B cell (primary cell): ENCODE data around the gene GIGYF1. TPM values are rescaled to one million over a fixed set of nuclear protein-coding genes. Genes with fewer than 3 reads are reported as not detected.
"Not testable (repeated sequence)": the region's sequence is repeated elsewhere in the genome, so short reads cannot be mapped to it uniquely, and the experiment has no call there.

Source experiments
- ATAC-seq: fragments of 200-7000 bp; cut with Tn5 transposase; one replicate; pipeline ENCODE4 v1.10.0; 2021; ENCODE audit warnings: low read depth, mild to moderate bottlenecking, moderate number of reproducible peaks, moderate library complexity
- CTCF ChIA-PET: fragments of 350-600 bp; sonication (Branson Sonifier 250); formaldehyde crosslinking; loops from one replicate; lab custom pipeline; 2021; ENCODE audit warnings: antibody characterized with exemption, inconsistent platforms; lab: Charles Lee
- POLR2A ChIA-PET: fragments of 350-600 bp; sonication (Branson Sonifier 250); formaldehyde crosslinking; loops from one replicate; lab custom pipeline; 2021; ENCODE audit warnings: antibody characterized with exemption; lab: Charles Lee
- DNase-seq: peaks from one replicate; pipeline ENCODE4 v3.0.0; 2013
- H2AFZ ChIP-seq: 2 replicates; pipeline ENCODE4 v1.6.1; 2012; ENCODE audit warnings: mild to moderate bottlenecking, low read depth, low read length; ENCODE audit not compliant: insufficient read depth, poor library complexity, severe bottlenecking
- H3K27ac ChIP-seq, 2 donors: 1 replicate in 1 of 2; 2 replicates in 1 of 2; pipeline ENCODE4 v1.5.1; 2012 to 2013; ENCODE audit warnings: low read length in 2 of 2, mild to moderate bottlenecking in 2 of 2, moderate library complexity in 1 of 2
- H3K27me3 ChIP-seq, 4 experiments: fragments of 200-600 bp in 1 of 4; sonication (generic) in 1 of 4; replicated peaks in 1 of 4; 1 replicate in 2 of 4; 2 replicates in 2 of 4; pipeline versions ENCODE4 v1.6.1 to v1.7.0; 2013 to 2016; ENCODE audit warnings: low read length in 3 of 4, mild to moderate bottlenecking in 2 of 4, mixed read lengths in 1 of 4, moderate library complexity in 1 of 4; ENCODE audit not compliant: insufficient read depth in 4 of 4, control insufficient read depth in 3 of 4; ENCODE audit errors: control extremely low read depth in 1 of 4
- H3K36me3 ChIP-seq, 2 experiments: replicated peaks in 1 of 2; 1 replicate in 1 of 2; 2 replicates in 1 of 2; pipeline versions ENCODE4 v1.6.1 to v1.7.1; 2013; ENCODE audit warnings: low read length in 1 of 2; ENCODE audit not compliant: insufficient read depth in 2 of 2, control insufficient read depth in 1 of 2; ENCODE audit errors: control extremely low read depth in 1 of 2, extremely low read depth in 1 of 2
- H3K4me1 ChIP-seq, 2 donors: fragments of 200-600 bp in 1 of 2; sonication (generic) in 1 of 2; 1 replicate in 1 of 2; 2 replicates in 1 of 2; pipeline versions ENCODE4 v1.5.1 to v1.6.1; 2013 to 2017; ENCODE audit warnings: low read length in 2 of 2; ENCODE audit not compliant: control insufficient read depth in 2 of 2, insufficient read depth in 2 of 2
- H3K4me2 ChIP-seq: replicated peaks from 2 replicates; pipeline ENCODE3; 2012; ENCODE audit warnings: mild to moderate bottlenecking, low read depth, low read length; ENCODE audit not compliant: poor library complexity, severe bottlenecking
- H3K4me3 ChIP-seq, 5 experiments: fragments of 200-600 bp in 1 of 5; sonication (generic) in 1 of 5; 1 replicate in 3 of 5; 2 replicates in 2 of 5; pipeline versions ENCODE4 v1.5.1 to v1.7.0; 2011 to 2016; ENCODE audit warnings: low read length in 4 of 5, mild to moderate bottlenecking in 4 of 5, low read depth in 2 of 5, control low read depth in 1 of 5, moderate library complexity in 1 of 5; ENCODE audit not compliant: insufficient read depth in 1 of 5; ENCODE audit errors: control extremely low read depth in 1 of 5, extremely low read depth in 1 of 5
- H3K79me2 ChIP-seq: fragments of 200-600 bp; sonication (generic); one replicate; pipeline ENCODE4 v1.6.0; 2016; ENCODE audit warnings: low read length; ENCODE audit not compliant: control insufficient read depth, insufficient read depth
- H3K9ac ChIP-seq: fragments of 200-600 bp; sonication (generic); 2 replicates; pipeline ENCODE4 v1.6.1; 2017; ENCODE audit warnings: mild to moderate bottlenecking, low read length, moderate library complexity
- H3K9me3 ChIP-seq, 3 donors: one replicate each; pipeline versions ENCODE4 v1.6.1 to v1.7.1; 2013; ENCODE audit warnings: low read length in 2 of 3; ENCODE audit not compliant: control insufficient read depth in 2 of 3, insufficient read depth in 1 of 3; ENCODE audit errors: control extremely low read depth in 1 of 3
- H4K20me1 ChIP-seq: 2 replicates; pipeline ENCODE4 v1.6.0; 2012; ENCODE audit warnings: mild to moderate bottlenecking, low read length; ENCODE audit not compliant: insufficient read depth, control insufficient read depth, poor library complexity, severe bottlenecking
- H3K27ac Mint-ChIP-seq: one replicate; pipeline ENCODE4 v1.8.0; 2021; ENCODE audit warnings: mixed read lengths
- H3K27me3 Mint-ChIP-seq: one replicate; pipeline ENCODE4 v1.8.0; 2021; ENCODE audit warnings: mixed read lengths
- H3K4me1 Mint-ChIP-seq: one replicate; pipeline ENCODE4 v1.8.0; 2021; ENCODE audit warnings: mixed read lengths
- H3K4me3 Mint-ChIP-seq: one replicate; pipeline ENCODE4 v1.8.0; 2021; ENCODE audit warnings: mixed read lengths
- H3K9me3 Mint-ChIP-seq: one replicate; pipeline ENCODE4 v1.8.0; 2022; ENCODE audit warnings: mixed read lengths; ENCODE audit not compliant: insufficient read depth
- CTCF ChIP-seq: fragments of 200-600 bp; IDR thresholded peaks from one replicate; pipeline ENCODE4 v1.8.0; 2022; ENCODE audit warnings: antibody characterized with exemption, mild to moderate bottlenecking
- EZH2 ChIP-seq: IDR thresholded peaks from 2 replicates; pipeline ENCODE4 v1.6.1; 2012; ENCODE audit warnings: borderline replicate concordance, low read depth, mild to moderate bottlenecking, moderate library complexity, low read length; ENCODE audit not compliant: insufficient read depth, poor library complexity, severe bottlenecking
- WGBS: methylation state at CpG from one replicate; pipeline ENCODE4 v1.1.5; 2013; ENCODE audit warnings: missing lambda C conversion rate; ENCODE audit not compliant: insufficient coverage; 5-methylcytosine and 5-hydroxymethylcytosine counted together
- intact Hi-C: fragments of 100-400 bp; cut with micrococcal nuclease; formaldehyde crosslinking; loops from one replicate; pipeline ENCODE4 v1.10.0; 2022
- polyA plus RNA-seq: library from polyadenylated mRNA; depleted of rRNA; stranded (reverse); fragments of >200 nt; gene quantifications from 2 replicates; pipeline ENCODE4 v1.2.3, GENCODE V29; 2012
- total RNA-seq, 2 donors: library from RNA; stranded (reverse); fragments of 120-200 nt in 1 of 2; gene quantifications; 1 replicate in 1 of 2; 2 replicates in 1 of 2; pipeline versions ENCODE4 v1.2.3 to v1.2.4, GENCODE V29; 2013 to 2022

The GIGYF1 gene
- total and polyA plus RNA-seq, 2 donors (not counting 1 experiment from before 2014, with no cell fraction given) = 45.9 to 134 TPM

- H3K4me3 ChIP-seq = no peak within 1 kb of the TSS
- peak within 1 kb of the TSS; percentile 35 for H3K4me2 ChIP-seq
- no peak within 1 kb of the TSS for H3K27ac Mint-ChIP-seq
- DNase-seq (no peak), ATAC-seq (no peak)
- no peak within 1 kb of the TSS for H3K9ac ChIP-seq
- no peak within 1 kb of the TSS for H3K27ac ChIP-seq
- WGBS = 9% methylated on average over 21 of the region's 21 CpGs
- peaks cover 44% of the 10 kb centered on the region for H3K27me3 Mint-ChIP-seq
- H3K36me3 ChIP-seq = no peaks in the 10 kb centered on the region
- H2AFZ ChIP-seq = no peak within 1 kb of the TSS
- H4K20me1 ChIP-seq = no peaks in the 10 kb centered on the region
- ChIA-PET POLR2A (no interaction called here), CTCF (interaction anchor here (0.7 to 0.8 kb wide), 3 partner anchors 20 to 171 kb away, joined by 3 to 4 read pairs (median 3); no protein-coding TSS in a partner anchor)
- peaks cover 0 to 30% (median 0%) of the 10 kb centered on the region in 3 donors for H3K9me3 ChIP-seq
- H3K4me1 ChIP-seq = peaks cover 9 to 13% of the 10 kb centered on the region in 2 donors
- H3K9me3 Mint-ChIP-seq = peaks cover 8% of the 10 kb centered on the region
- TF ChIP-seq CTCF = no peak
- no peak for TF ChIP-seq EZH2
- intact Hi-C loops = no loop called here
- peaks cover 5% of the 10 kb centered on the region for H3K4me1 Mint-ChIP-seq
- H3K79me2 ChIP-seq = no peaks in the 10 kb centered on the region
- no peak within 1 kb of the TSS for H3K4me3 Mint-ChIP-seq
- peaks cover 0 to 67% (median 19%) of the 10 kb centered on the region in 4 experiments for H3K27me3 ChIP-seq
These were observed 26.2 kb upstream of the GIGYF1 start, which contains the start of gene EPO for GRCh38 chr7:100720279-100720670. EPO (plus strand) TSS chr7:100720468; CDS start chr7:100720981, 513 bp downstream.

GRCh38 chr7:100719523-100720278 is 25.7 kb upstream of the GIGYF1 start:
- Histone ChIP-seq H3K9ac (no peak overlapping the region), H3K9me3 (peaks cover 0 to 30% (median 0%) of the 10 kb centered on the region in 3 donors), H2AFZ (no peak overlapping the region), H3K4me2 (no peak overlapping the region), H3K27me3 (peaks cover 0 to 67% (median 19%) of the 10 kb centered on the region in 4 experiments), H4K20me1 (no peaks in the 10 kb centered on the region), H3K4me1 (peaks cover 7 to 13% of the 10 kb centered on the region in 2 donors), H3K27ac (no peak overlapping the region), H3K79me2 (no peaks in the 10 kb centered on the region), H3K36me3 (no peaks in the 10 kb centered on the region), H3K4me3 (no peak overlapping the region)
- POLR2A ChIA-PET = no interaction called here
- peaks cover 42% of the 10 kb centered on the region for H3K27me3 Mint-ChIP-seq
- H3K4me3 Mint-ChIP-seq = no peak overlapping the region
- TF ChIP-seq CTCF = no peak
- TF ChIP-seq EZH2 = no peak
- DNase-seq (no peak), ATAC-seq (no peak)
- peaks cover 1% of the 10 kb centered on the region for H3K4me1 Mint-ChIP-seq
- H3K9me3 Mint-ChIP-seq = peaks cover 8% of the 10 kb centered on the region
- 80% methylated on average over 1 of the region's 8 CpGs for WGBS
- intact Hi-C loops = no loop called here
- CTCF ChIA-PET = interaction anchor here (0.7 to 0.8 kb wide), 3 partner anchors 20 to 171 kb away, joined by 3 to 4 read pairs (median 3); no protein-coding TSS in a partner anchor
- no peak overlapping the region for H3K27ac Mint-ChIP-seq

GRCh38 chr7:100717073-100717472 is 23.0 kb upstream of the GIGYF1 start:
- Histone ChIP-seq H3K27me3 (peaks cover 0 to 41% (median 13%) of the 10 kb centered on the region in 4 experiments), H3K9me3 (peaks cover 0 to 30% (median 0%) of the 10 kb centered on the region in 3 donors), H3K4me1 (peaks cover 7 to 13% of the 10 kb centered on the region in 2 donors)
- H3K27ac Mint-ChIP-seq, DNase-seq, H3K4me1 Mint-ChIP-seq, H3K4me3 Mint-ChIP-seq, POLR2A ChIA-PET, H2AFZ ChIP-seq, H3K9ac ChIP-seq, H3K9me3 Mint-ChIP-seq, intact Hi-C loops, H3K4me2 ChIP-seq, H3K4me3 ChIP-seq, ATAC-seq, H3K27ac ChIP-seq, H3K36me3 ChIP-seq, H4K20me1 ChIP-seq, H3K79me2 ChIP-seq: not testable (repeated sequence)
- H3K27me3 Mint-ChIP-seq = peaks cover 22% of the 10 kb centered on the region
- CTCF ChIA-PET = interaction anchor here (0.7 to 2.1 kb wide), 3 partner anchors 9 to 98 kb away, joined by 3 to 8 read pairs (median 3); no protein-coding TSS in a partner anchor
- 92% methylated on average over 2 of the region's 2 CpGs for WGBS
